Measurements from ENCODE around the gene ZBTB7C. TPM values are rescaled to one million over a fixed set of nuclear protein-coding genes. Genes with fewer than 3 reads are reported as not detected.
A peak's percentile ranks its signal among the peaks of the same experiment; 100 is the strongest.

ZBTB7C gene
- total RNA-seq, 1 donor from 2014 or later: 7.4 TPM

- TF ChIP-seq CTCF (IDR thresholded peaks at IDR 0.05; ENCODE audit: unreplicated experiment): no peak
- Mint-ChIP-seq H3K4me3 (no peak overlapping the region), H3K27ac (no peak overlapping the region), H3K9me3 (peaks cover 3% of the 10 kb centered on the region), H3K36me3 (no peaks in the 10 kb centered on the region), H3K4me1 (peaks cover 35% of the 10 kb centered on the region), H3K27me3 (ENCODE audit: low read depth) (no peaks in the 10 kb centered on the region)
- DNase-seq (ENCODE audit: low spot score in 2 of 2, unreplicated experiment in 2 of 2): no peak
Measured at GRCh38 chr18:48321121-48321520, 88.1 kb downstream of the ZBTB7C start.

- peaks cover 3% of the 10 kb centered on the region for H3K27me3 Mint-ChIP-seq (ENCODE audit: low read depth)
- peaks cover 33% of the 10 kb centered on the region for H3K4me1 Mint-ChIP-seq
- H3K9me3 Mint-ChIP-seq: peaks cover 3% of the 10 kb centered on the region
- no peak for TF ChIP-seq CTCF (IDR thresholded peaks at IDR 0.05; ENCODE audit: unreplicated experiment)
- no peaks in the 10 kb centered on the region for H3K36me3 Mint-ChIP-seq
- H3K4me3 Mint-ChIP-seq: no peak overlapping the region
- DNase-seq (ENCODE audit: low spot score in 2 of 2, unreplicated experiment in 2 of 2): no peak
- no peak overlapping the region for H3K27ac Mint-ChIP-seq
Measured at GRCh38 chr18:48320639-48320945, 88.6 kb downstream of the ZBTB7C start.

GRCh38 chr18:48319801-48320638 is 89.2 kb downstream of the ZBTB7C start:
- Mint-ChIP-seq H3K4me1 (peaks cover 27% of the 10 kb centered on the region), H3K4me3 (no peak overlapping the region), H3K27ac (peak overlapping the region; percentile 15), H3K27me3 (ENCODE audit: low read depth) (peaks cover 4% of the 10 kb centered on the region), H3K9me3 (peaks cover 3% of the 10 kb centered on the region), H3K36me3 (no peaks in the 10 kb centered on the region)
- TF ChIP-seq CTCF (IDR thresholded peaks at IDR 0.05; ENCODE audit: unreplicated experiment): no peak
- no peak for DNase-seq (ENCODE audit: low spot score in 2 of 2, unreplicated experiment in 2 of 2)

- no peaks in the 10 kb centered on the region for H3K36me3 Mint-ChIP-seq
- no peak for TF ChIP-seq CTCF (IDR thresholded peaks at IDR 0.05; ENCODE audit: unreplicated experiment)
- H3K9me3 Mint-ChIP-seq: peaks cover 3% of the 10 kb centered on the region
- no peak for DNase-seq (ENCODE audit: low spot score in 2 of 2, unreplicated experiment in 2 of 2)
- H3K27me3 Mint-ChIP-seq (ENCODE audit: low read depth): peaks cover 6% of the 10 kb centered on the region
- H3K4me3 Mint-ChIP-seq: no peak overlapping the region
- H3K4me1 Mint-ChIP-seq: peaks cover 20% of the 10 kb centered on the region
- H3K27ac Mint-ChIP-seq: no peak overlapping the region
Measured at GRCh38 chr18:48318436-48318835, 90.7 kb downstream of the ZBTB7C start.

GRCh38 chr18:48317781-48318381 is 91.3 kb downstream of the ZBTB7C start:
- peaks cover 20% of the 10 kb centered on the region for H3K4me1 Mint-ChIP-seq
- no peak for DNase-seq (ENCODE audit: low spot score in 2 of 2, unreplicated experiment in 2 of 2)
- H3K27me3 Mint-ChIP-seq (ENCODE audit: low read depth): peaks cover 6% of the 10 kb centered on the region
- H3K36me3 Mint-ChIP-seq: no peaks in the 10 kb centered on the region
- H3K4me3 Mint-ChIP-seq: no peak overlapping the region
- no peak for TF ChIP-seq CTCF (IDR thresholded peaks at IDR 0.05; ENCODE audit: unreplicated experiment)
- H3K27ac Mint-ChIP-seq: no peak overlapping the region
- H3K9me3 Mint-ChIP-seq: peaks cover 3% of the 10 kb centered on the region

Data from mesothelial cell of epicardium (in vitro differentiated cells).